SHP77 (cell line): ENCODE data around the gene PAK4.
"Not testable (repeated sequence)": the region's sequence is repeated elsewhere in the genome, so short reads cannot be mapped to it uniquely, and the experiment has no call there.

Experiments used
- DNase-seq, 2 experiments: peaks; one replicate each; lab custom pipeline; 2025; lab: John Stamatoyannopoulos, UW

The PAK4 gene

DNA sequence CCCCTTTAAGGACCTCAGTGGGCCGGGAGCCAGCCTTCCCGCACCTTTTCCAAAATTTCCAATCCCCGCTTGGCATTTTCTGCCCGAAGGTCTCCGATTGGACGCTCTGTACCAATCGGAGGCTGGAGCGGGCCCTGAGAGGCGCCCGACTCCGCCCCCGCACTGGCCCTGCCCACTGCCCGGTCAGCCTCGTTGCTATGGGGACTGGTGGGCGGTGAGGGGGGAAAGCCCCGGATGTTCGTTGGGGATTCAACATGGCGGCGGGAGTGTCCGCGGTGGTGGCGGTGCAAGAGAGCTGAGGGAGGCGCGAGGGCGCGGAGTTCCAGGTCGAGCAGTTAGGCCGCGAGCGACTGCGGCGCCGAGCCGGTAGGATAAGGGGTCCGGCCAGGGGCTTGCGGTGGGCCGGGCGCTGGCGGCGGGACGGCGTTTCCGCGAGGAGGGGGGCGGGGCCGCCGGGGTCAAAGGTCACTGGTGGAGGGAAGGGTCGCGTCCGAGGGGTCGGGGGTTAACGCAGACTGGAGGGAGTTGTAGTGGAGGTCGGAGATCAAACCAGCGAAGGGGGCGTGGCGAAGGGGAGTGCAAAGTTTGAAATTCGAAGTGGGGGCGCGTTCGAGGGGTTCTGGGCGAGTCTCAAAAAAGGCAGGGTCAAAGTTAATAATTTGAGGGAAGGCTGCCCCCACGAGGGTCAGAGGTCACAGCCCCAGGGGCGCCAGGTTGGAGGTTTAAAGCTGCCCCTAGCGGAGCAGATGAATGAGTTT is at the start of gene PAK4:
Gene PAK4, plus strand, starts transcription at position 233 of the 758 bp plus-strand sequence. CDS start 43,768 bp downstream, outside the sequence.
- peak; percentile 99 for DNase-seq

- no peak for DNase-seq
These were observed 48.3 kb upstream of the PAK4 start for GRCh38 chr19:39077323-39077722.

DNA sequence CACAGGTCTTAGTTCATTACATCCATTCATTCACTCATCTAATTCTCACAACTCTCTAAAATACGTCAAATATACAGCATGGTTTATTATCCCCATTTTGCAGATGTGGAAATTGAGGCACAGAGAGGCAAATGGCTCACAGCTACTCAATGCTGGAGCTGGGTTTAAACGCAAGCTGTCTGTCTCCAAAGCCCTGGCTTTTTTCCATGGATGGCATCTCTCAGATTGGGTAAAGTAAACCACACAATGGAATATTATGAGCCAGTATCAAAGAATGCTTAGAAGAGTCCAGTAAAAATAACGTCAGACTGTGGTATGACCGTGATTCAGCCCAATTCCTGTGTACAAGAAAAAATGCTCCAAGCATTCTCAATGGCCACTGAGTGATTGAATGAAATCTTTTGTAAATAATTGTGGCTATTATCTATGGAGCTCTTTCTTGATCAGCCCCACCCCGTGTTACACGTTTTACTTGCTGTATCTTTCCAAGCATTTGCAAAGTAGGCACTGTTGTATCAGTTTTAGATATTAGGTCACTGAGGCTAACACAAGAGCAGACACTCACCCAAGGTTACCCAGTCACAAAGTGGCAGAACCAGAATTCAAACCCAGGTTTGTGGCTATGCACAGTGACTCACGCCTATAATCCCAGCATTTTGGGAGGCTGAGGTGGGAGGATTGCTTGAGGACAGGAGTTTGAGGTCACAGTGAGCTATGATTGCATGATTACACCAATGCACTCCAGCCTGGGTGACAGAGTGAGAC is 47.0 kb upstream of the PAK4 start:
- no peak for DNase-seq

GRCh38 chr19:39080431-39080830 is 45.2 kb upstream of the PAK4 start:
- no peak for DNase-seq

DNA sequence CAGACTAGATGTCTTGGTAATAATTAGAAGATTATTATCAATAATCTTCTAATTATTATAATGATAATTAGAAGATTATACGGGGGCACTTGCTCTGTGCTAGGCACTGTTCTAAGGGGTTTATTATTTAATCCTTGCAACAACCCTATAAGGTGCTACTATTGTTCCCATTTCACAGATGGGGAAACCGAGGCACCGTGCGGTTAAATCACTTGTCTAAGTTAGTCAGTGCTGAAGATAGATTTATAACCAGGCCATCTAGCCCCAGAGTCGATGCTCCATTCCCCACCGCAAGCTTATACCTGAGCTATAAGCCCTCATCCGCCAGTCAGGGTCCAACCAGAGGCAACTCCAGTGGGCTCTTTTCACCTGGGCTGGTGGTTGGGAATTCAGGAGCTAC is 43.4 kb upstream of the PAK4 start:
- DNase-seq, result no peak

DNA sequence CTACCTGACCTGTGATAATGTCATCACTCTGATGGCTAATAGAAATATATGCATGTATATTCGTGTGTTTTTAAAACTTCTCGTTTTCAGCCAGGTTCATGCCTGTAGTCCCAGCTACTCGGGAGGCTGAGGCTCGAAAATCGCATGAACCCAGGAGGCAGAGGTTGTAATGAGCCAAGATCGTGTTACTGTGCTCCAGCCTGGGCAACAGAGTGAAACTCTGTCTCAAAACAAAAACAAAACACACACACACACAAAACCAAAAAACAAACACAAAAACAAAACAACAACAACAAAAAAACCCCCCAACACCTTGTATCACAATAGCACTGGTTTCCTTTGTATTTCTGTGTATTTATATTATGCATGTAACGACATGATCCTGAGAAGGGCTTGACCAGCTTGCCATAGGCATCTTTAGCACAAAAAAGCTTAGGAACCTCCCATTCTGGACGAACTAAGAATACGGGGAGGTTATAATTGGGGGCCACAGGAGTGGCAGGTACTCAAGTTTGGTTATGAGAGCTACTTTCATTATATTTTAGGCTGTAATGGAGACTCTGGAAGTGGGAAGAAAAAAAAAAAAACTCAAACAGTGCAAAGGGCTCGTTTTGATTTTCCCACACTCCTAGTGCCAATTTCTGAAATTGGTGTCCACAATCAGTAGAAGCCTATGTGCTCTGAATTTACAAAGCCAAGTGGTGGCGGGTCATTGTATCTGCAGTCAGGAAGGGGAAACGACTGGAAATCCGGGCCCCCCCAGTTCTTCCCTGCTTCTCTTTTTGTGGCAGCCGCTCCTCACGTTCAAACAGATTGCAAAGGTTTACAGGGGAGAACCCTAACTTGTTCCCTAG is 42.6 kb upstream of the PAK4 start:
- DNase-seq, result no peak

DNA sequence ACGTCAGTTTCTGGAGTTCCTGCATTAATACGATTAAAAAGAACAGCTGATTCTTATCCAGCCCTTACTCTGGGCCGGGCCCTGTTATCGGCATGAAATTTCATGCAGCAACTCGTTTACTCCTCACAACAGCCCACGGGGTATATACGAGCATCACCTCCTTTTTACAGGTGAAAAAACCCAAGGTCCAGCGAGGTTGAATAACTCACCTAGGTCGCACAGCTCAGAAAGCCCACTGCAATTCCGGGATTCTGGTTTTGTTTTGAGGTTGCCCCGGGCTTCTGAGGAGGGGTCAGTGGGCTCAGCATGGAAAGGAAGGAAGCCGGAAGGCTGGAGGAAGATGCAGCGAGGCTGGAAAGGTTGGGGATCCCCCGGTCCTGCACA is 42.0 kb upstream of the PAK4 start:
- DNase-seq, result no peak

DNA sequence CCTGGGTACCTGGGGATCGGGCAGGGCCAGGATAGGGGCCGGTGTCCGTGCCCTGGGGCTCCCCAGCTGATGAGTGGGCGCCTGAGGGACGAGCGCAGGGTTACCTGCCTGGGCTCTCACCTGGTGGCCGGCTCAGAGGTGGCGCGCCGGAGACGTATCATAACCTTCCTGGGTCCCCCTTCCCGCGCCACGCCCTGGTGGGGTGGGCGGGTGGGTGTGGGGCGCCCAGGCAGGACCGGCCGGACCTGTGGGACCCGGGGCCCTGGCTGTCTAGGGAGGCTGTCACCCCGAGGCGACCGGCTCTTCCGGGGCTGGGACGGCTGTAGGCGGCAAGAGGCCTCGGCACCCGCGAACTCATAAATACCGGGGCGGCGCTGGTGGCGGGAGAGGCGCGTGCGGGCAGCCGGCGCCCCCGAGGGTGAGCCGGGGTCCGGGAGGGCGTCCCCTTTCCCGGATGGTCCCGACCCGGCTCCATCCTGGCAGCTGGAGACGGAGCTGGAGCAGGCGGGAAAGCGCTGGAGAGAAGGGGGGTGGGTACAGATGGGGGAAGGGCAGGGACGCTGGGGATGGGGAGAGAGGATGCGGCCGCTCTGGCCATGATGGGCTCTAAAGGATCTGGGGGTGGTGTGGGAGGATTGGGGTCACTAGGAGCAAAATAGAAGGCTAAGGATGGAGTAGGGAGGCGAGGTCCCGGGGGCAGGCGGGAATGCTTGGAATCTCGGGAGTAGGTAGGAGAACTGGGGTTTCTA is 41.4 kb upstream of the PAK4 start, which contains the start of gene ACP7:
Gene ACP7, plus strand, starts transcription at position 386 of the 749 bp plus-strand sequence. CDS start 902 bp downstream, outside the sequence.
- DNase-seq, result no peak

GRCh38 chr19:39084732-39085080 is 40.9 kb upstream of the PAK4 start:
- DNase-seq, result no peak

DNA sequence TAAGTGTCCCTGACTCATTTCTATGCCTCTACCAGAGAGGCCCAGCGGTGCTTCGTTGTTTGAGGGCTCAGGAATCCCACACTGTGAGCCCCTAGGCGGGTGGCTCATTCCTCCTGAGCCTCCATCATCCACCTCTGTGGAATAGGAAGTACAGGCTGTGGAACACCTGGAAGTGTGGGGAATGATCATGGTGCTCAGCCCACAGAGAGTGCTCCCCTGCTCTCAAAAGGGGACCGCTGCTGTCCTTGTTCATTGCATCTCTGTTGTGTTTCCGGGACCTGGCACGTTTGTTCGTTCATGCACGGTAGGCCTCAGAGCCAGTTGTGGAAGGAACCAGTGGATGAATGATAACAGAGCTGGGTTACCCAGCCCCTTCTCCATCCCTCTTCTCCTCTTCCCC is 40.2 kb upstream of the PAK4 start:
- DNase-seq, result no peak

DNA sequence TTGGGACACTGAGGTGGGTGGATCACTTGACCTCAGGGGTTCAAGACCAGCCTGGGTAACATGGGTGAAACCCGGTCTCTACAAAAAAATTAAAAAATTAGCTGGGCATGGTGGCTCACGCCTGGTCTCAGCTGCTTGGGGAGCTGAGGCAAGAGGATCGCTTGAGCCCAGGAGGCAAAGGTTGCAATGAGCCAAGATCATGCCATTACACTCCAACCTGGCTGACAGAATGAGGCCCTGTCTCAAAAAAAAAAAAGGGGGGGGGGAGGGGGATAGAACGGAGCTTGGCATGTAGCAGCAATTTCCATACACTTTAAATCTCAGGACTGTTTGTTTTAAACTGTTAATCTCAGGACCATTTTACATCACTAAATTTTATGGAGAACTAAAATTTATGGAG is 39.2 kb upstream of the PAK4 start:
- DNase-seq, result no peak

DNA sequence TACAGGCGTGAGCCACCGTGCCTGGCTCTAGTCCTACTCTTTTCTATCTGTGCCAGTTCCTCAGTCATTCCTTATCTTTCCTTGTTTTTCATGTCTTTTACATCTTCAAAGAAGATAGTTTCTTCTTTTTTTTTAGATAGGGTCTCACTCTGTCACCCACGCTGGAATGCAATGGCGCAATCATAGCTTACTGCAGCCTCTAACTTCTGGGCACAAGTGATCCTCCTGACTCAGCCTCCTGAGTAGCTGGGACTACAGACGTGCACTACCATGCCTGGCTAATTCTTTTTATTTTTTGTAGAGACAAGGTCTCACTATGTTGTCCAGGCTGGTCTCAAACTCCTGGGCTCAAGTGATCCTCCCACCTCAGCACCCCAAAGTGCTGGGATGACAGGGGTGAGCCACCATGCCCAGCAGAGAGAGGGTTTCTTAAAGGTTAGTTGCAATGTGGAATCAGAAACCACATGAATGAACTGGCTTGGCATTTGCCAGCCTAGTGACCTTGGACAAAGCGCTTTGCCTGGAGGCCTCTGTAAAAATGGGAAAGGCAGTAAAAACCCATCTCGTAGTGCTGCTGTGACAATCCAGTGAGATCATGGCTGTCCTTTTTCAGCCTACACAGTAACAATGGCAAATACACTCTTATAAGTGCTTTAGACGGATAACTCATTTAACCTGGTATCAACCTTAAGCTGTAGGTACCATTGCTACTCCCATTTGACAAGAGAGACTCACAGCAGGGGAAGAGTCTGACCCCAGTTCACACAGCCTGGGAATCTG is 37.5 kb upstream of the PAK4 start:
- no peak for DNase-seq

DNA sequence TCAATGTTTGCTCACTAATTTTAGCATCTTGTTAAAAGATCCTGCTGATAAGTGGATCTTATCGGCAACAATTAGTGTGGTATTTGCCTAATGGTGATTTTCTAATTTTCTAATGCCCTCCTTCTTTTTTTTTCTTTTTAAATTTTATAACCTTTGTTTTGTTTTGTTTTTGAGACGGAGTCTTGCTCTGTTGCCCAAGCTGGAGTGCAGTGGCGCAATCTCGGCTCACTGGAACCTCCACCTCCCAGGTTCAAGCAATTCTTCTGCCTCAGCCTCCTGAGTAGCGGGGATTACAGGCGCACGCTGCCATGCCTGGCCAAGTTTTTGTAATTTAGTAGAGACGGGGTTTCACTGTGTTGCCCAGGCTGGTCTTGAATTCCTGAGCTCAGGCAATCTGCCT is 35.6 kb upstream of the PAK4 start:
- not testable (repeated sequence) for DNase-seq

DNA sequence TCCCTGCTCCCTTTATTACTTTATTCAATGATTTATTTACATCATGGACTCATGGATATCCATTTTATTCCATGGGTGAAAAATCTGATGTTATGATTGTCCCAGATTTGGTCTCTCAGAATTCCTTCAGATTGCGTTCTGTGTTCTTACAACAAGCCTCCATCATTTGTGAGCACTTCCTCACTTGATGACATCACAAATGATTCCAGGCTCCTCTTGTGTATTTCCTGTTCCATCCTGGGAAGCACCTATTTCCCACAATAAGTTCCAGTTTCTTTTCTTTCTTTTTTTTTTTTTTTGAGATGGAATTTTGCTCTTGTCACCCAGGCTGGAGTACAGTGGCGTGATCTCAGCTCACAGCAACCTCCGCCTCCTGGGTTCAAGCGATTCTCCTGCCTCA is 34.7 kb upstream of the PAK4 start:
- DNase-seq, result no peak

DNA sequence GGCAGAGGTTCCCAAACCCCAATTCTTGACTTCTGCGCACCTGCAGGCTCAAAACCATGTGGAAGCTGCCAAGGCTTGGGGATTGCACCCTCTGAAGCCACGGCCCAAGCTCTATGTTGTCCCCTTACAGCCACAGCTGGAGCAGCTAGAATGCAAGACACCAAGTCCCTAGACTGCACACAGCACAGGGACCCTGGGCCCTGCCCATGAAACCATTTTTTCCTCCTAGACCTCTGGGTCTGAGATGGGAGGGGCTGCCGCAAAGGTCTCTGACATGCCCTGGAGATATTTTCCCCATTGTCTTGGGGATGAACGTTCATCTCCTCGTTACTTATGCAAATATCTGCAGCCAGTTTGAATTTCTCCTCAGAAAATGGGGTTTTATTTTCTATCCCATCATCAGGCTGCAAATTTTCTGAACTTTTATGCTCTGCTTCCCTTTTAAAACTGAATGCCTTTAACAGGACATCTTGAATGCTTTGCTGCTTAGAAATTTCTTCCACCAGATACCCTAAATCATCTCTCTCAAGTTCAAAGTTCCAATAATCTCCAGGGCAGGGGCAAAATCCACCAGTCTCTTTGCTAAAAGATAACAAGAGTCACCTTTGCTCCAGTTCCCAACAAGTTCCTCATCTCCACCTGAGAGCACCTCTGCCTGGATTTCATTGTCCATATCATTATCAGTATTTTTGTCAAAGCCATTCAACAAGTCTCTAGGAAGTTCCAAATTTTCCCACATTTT is 29.6 kb upstream of the PAK4 start:
- not testable (repeated sequence) for DNase-seq

- DNase-seq, result no peak
These were observed 28.3 kb upstream of the PAK4 start for GRCh38 chr19:39097299-39097698.

DNA sequence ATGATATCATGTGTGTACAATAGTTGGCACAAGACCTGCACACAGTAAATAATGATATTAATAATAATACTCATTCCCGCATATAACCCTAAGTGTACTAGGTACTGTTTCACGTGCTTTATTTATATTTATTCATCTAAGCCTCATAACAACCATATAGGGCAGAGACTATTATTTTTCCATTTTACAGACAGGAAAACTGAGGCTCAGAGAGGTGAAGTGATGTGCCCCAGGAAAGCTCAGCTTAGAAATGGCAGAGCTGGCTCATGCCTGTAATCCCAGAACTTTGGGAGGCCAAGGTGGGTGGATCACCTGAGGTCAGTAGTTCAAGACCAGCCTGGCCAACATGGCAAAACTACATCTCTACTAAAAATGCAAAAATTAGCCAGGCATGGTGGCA is 27.9 kb upstream of the PAK4 start:
- DNase-seq, result no peak

GRCh38 chr19:39098365-39099269 is 27.0 kb upstream of the PAK4 start:
- DNase-seq, result no peak

- DNase-seq, result no peak
These were observed 26.2 kb upstream of the PAK4 start for GRCh38 chr19:39099341-39099740.
